Mucosa of descending colon (tissue), 3 donors: Measurements from ENCODE around the gene BTBD19. TPM values are rescaled to one million over a fixed set of nuclear protein-coding genes. Genes with fewer than 3 reads are reported as not detected.

Source experiments
- ATAC-seq: fragments of 200-7000 bp; cut with Tn5 transposase; one replicate; pipeline ENCODE4 v1.9.1; 2020; ENCODE audit warnings: mild to moderate bottlenecking, moderate library complexity
- DNase-seq, 3 donors: peaks; one replicate each; pipeline ENCODE4 v3.0.0-alpha.2; 2020
- H3K36me3 ChIP-seq: fragments of 200-600 bp; one replicate; pipeline ENCODE4 v1.8.0; 2021; ENCODE audit warnings: low read depth, mild to moderate bottlenecking
- H3K4me1 ChIP-seq: fragments of 200-600 bp; one replicate; pipeline ENCODE4 v1.8.0; 2021; ENCODE audit warnings: low read depth, mild to moderate bottlenecking
- H3K4me3 ChIP-seq: fragments of 200-600 bp; one replicate; pipeline ENCODE4 v1.8.0; 2021; ENCODE audit warnings: mild to moderate bottlenecking
- H3K9me3 ChIP-seq: fragments of 200-600 bp; one replicate; pipeline ENCODE4 v1.8.0; 2021; ENCODE audit warnings: mild to moderate bottlenecking
- intact Hi-C, 2 donors: fragments of 100-400 bp; cut with DNase I in 1 of 2; cut with micrococcal nuclease in 1 of 2; formaldehyde crosslinking; loops; one replicate each; pipeline versions ENCODE4 v1.11.0 to v1.11.1; 2022; cut with DNase I, micrococcal nuclease
- total RNA-seq, 3 donors: library from RNA; stranded (reverse); fragmentation: NEBNext Ultra II Directional in 2 of 3; extraction: Animal tissue kit (Norgen Biotek cat#: 25700) in 2 of 3; gene quantifications; one replicate each; pipeline versions ENCODE4 v1.2.1 to v1.2.4, GENCODE V29; 2021 to 2023
- TF ChIP-seq, protein P1 (sequence below): fragments of 200-600 bp; IDR thresholded peaks from one replicate; pipeline ENCODE4 v1.8.0; 2022; ENCODE audit warnings: antibody characterized with exemption, mild to moderate bottlenecking
- donor health status: DM: no; HTN: no; CAD: no; lungs with moderate emphysema.
- donor health status: DM: no; HTN: no; CAD: no.
- donor health status: DM: no; HTN: yes; CAD: no.

The BTBD19 gene
- total RNA-seq, 3 donors from 2014 or later, result 2.8 to 4.4 (median 3.2) TPM

DNA sequence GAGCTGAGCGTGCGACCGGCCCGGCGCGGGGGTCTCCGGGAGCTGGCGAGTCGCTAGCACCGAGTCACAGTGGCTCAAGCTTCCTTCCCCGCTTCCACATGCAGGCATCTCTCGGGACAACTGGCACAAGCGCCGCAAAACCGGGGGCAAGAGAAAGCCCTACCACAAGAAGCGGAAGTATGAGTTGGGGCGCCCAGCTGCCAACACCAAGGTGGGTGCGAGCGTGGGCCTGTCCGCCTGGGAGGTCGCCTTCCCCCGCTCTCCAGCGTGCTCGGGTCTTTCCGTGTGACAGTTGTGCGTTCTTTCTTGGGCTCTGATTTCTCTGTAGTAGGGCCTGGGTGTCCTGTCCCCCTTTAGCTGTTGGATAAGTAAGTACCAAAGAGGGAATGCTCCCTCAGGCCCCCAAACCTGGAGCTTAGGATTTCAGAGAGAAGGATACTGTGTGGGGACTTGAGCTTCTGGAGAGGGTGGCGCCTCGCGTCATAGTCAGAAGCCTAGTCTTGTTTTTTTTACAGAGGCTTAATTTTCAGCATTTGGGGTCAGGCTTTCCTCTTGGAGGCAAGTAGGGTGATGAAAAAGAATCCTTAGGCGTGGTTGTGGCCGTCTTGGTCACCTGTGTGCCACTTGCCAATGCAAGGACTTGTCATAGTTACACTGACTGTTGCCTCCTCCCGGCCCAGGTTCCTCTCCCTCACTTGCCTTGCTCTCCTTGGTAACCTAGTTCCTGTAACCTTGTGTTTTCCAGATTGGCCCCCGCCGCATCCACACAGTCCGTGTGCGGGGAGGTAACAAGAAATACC is 32.2 kb upstream of the BTBD19 start:
- Histone ChIP-seq H3K4me3 (peak overlapping the region; percentile 88), H3K4me1 (peaks cover 19% of the 10 kb centered on the region), H3K9me3 (no peaks in the 10 kb centered on the region), H3K36me3 (no peaks in the 10 kb centered on the region)
- DNase-seq (peak in 2 of 3 donors; percentile 51 to 75), ATAC-seq (peak; percentile 44)
- intact Hi-C loops, result no loop called here
- TF ChIP-seq, protein P1, sequence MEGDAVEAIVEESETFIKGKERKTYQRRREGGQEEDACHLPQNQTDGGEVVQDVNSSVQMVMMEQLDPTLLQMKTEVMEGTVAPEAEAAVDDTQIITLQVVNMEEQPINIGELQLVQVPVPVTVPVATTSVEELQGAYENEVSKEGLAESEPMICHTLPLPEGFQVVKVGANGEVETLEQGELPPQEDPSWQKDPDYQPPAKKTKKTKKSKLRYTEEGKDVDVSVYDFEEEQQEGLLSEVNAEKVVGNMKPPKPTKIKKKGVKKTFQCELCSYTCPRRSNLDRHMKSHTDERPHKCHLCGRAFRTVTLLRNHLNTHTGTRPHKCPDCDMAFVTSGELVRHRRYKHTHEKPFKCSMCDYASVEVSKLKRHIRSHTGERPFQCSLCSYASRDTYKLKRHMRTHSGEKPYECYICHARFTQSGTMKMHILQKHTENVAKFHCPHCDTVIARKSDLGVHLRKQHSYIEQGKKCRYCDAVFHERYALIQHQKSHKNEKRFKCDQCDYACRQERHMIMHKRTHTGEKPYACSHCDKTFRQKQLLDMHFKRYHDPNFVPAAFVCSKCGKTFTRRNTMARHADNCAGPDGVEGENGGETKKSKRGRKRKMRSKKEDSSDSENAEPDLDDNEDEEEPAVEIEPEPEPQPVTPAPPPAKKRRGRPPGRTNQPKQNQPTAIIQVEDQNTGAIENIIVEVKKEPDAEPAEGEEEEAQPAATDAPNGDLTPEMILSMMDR, result no peak

DNA sequence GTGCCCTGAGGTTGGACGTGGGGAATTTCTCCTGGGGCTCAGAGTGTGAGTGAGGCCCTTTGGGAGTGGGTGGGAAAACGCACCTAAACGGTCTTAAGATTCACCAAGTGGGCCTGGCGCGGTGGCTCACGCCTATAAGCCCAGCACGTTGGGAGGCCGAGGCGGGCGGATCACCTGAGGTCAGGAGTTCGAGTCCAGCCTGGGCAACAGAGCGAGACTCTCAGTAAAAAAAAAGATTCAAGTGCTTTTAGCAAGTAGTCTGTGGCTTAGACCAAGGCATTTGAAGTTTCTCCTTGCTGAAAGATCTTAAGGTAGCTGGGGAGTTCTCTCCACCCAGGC is 31.6 kb upstream of the BTBD19 start:
- Histone ChIP-seq H3K4me3 (no peak overlapping the region), H3K9me3 (no peaks in the 10 kb centered on the region), H3K4me1 (peaks cover 19% of the 10 kb centered on the region), H3K36me3 (no peaks in the 10 kb centered on the region)
- ATAC-seq, result no peak
- DNase-seq, result no peak
- TF ChIP-seq, protein P1, result no peak
- intact Hi-C loops, result no loop called here

DNA sequence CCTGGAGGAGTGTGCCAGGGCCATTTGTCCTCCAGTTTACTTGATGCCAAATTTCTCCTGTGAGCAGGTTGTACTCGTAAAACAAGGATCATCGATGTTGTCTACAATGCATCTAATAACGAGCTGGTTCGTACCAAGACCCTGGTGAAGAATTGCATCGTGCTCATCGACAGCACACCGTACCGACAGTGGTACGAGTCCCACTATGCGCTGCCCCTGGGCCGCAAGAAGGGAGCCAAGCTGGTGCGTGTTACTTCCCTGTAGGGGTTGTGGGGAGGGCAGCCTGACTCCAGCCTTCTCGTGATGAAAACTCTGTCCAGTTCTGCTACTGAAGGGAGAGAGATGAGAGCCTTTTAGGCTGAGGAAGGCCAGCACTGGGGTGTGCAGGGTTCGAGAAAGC is 30.8 kb upstream of the BTBD19 start:
- no peaks in the 10 kb centered on the region for H3K9me3 ChIP-seq
- H3K4me3 ChIP-seq, result no peak overlapping the region
- TF ChIP-seq, protein P1, result no peak
- DNase-seq, result no peak
- intact Hi-C loops, result no loop called here
- H3K4me1 ChIP-seq, result peaks cover 19% of the 10 kb centered on the region
- no peak for ATAC-seq
- H3K36me3 ChIP-seq, result no peaks in the 10 kb centered on the region

DNA sequence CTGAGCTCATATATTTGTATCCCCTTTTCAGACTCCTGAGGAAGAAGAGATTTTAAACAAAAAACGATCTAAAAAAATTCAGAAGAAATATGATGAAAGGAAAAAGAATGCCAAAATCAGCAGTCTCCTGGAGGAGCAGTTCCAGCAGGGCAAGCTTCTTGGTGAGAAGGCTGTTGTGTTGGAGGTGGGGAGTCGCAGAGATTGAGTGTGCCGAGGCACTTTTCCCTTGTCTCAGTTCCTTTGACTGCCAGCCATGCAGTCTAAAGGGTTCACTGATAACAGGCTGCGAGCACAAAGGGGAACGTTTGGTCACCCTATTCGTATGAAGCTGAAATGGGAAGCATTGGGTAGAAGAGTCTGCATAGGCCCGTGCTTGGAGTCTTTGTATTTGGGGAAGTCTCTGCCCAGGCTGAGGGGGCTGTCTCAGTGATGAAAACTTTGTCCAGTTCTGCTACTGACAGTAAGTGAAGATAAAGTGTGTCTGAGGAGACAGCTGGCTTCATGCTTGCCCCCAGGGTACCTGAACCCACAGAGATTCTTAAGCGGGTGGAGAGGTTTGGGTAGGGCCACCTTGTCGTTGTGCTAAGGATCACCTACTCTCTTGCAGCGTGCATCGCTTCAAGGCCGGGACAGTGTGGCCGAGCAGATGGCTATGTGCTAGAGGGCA is 30.2 kb upstream of the BTBD19 start:
- intact Hi-C loops, result no loop called here
- no peak for ATAC-seq
- DNase-seq, result no peak
- no peak overlapping the region for H3K4me3 ChIP-seq
- peaks cover 19% of the 10 kb centered on the region for H3K4me1 ChIP-seq
- no peaks in the 10 kb centered on the region for H3K36me3 ChIP-seq
- TF ChIP-seq, protein P1, result no peak
- H3K9me3 ChIP-seq, result no peaks in the 10 kb centered on the region

DNA sequence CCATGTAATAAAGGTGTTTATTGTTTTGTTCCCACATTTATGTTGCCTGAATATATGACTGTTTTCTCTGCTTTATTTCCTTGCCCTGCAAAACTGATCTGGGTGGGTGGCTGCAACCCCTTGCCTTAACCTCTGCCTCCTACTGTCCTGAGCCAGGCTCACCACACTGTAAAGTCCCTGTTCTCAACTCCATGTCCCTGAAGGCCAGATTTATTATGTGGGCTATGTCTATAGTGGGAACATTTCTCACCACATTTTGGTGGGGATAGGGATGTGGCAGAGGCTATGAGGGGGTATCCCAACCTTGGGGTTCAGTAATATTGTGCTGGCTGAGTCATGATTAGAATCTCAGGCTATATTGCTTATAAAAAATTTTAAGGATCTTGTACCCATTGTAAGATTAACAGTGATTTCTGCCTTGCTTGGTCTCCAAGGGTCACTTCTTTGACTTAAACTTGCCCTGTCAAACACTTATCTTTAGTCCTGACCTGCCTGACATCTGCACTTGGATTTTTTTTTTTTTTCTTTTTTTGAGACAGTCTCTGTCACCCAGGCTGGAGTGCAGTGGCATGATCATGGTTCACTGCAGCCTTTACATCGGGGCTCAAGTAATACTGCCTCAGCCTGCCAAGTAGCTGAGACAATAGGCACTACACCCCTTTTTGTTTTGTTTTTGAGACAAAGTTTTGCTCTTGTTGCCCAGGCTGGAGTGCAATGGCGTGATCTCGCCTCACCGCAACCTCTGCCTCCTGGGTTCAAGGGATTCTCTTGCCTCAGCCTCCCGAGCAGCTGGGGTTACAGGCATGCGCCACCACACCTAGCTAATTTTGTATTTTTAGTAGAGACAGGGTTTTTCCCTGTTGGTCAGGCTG is 29.4 kb upstream of the BTBD19 start:
- no peak for DNase-seq
- Histone ChIP-seq H3K36me3 (no peaks in the 10 kb centered on the region), H3K9me3 (no peaks in the 10 kb centered on the region), H3K4me1 (peaks cover 24% of the 10 kb centered on the region), H3K4me3 (no peak overlapping the region)
- no peak for ATAC-seq
- intact Hi-C loops, result no loop called here
- TF ChIP-seq, protein P1, result no peak
